ENCODE data around the gene RBBP6. TPM values are rescaled to one million over a fixed set of nuclear protein-coding genes. Genes with fewer than 3 reads are reported as not detected.

RBBP6 gene
- total RNA-seq, 1 donor from 2014 or later, result 38.5 TPM

- intact Hi-C loops (cut with DNase I), result no loop called here
- peaks cover 14% of the 10 kb centered on the region for H3K4me1 ChIP-seq
These were observed 12.5 kb upstream of the RBBP6 start for GRCh38 chr16:24526701-24527495.

GRCh38 chr16:24531166-24531565 lies 8.2 kb upstream of the RBBP6 start:
- Histone ChIP-seq H3K27me3 (no peaks in the 10 kb centered on the region), H3K9me3 (no peaks in the 10 kb centered on the region), H3K27ac (no peak overlapping the region), H3K4me3 (no peak overlapping the region), H3K36me3 (no peaks in the 10 kb centered on the region), H3K4me1 (peaks cover 8% of the 10 kb centered on the region)
- intact Hi-C loops (cut with DNase I), result no loop called here
- TF ChIP-seq CTCF (IDR thresholded peaks at IDR 0.05), result no peak
- no peak for TF ChIP-seq POLR2A (IDR thresholded peaks at IDR 0.05)
- TF ChIP-seq POLR2AphosphoS5 (IDR thresholded peaks at IDR 0.05; ENCODE audit: insufficient read depth in 1 of 2, low read depth in 1 of 2), result no peak
- DNase-seq (ENCODE audit: extremely low spot score in 2 of 2), result no peak

More at GRCh38 chr16:24526701-24527495, 12.5 kb upstream of the RBBP6 start:
- Histone ChIP-seq H3K36me3 (no peaks in the 10 kb centered on the region), H3K27ac (no peak overlapping the region), H3K9me3 (no peaks in the 10 kb centered on the region), H3K27me3 (no peaks in the 10 kb centered on the region), H3K4me3 (no peak overlapping the region)
- no peak for DNase-seq (ENCODE audit: extremely low spot score in 2 of 2)
- TF ChIP-seq POLR2AphosphoS5 (IDR thresholded peaks at IDR 0.05; ENCODE audit: insufficient read depth in 1 of 2, low read depth in 1 of 2) (no peak), POLR2A (IDR thresholded peaks at IDR 0.05) (no peak), CTCF (IDR thresholded peaks at IDR 0.05) (no peak)

- DNase-seq (ENCODE audit: extremely low spot score in 2 of 2), result no peak
These were observed 4.7 kb upstream of the RBBP6 start for GRCh38 chr16:24534620-24535019.

GRCh38 chr16:24535827-24536226 lies 3.5 kb upstream of the RBBP6 start:
- Histone ChIP-seq H3K4me3 (no peak overlapping the region), H3K9me3 (no peaks in the 10 kb centered on the region), H3K27ac (no peak overlapping the region), H3K36me3 (no peaks in the 10 kb centered on the region), H3K4me1 (peaks cover 6% of the 10 kb centered on the region), H3K27me3 (no peaks in the 10 kb centered on the region)
- DNase-seq (ENCODE audit: extremely low spot score in 2 of 2), result no peak
- intact Hi-C loops (cut with DNase I), result no loop called here
- no peak for TF ChIP-seq POLR2AphosphoS5 (IDR thresholded peaks at IDR 0.05; ENCODE audit: insufficient read depth in 1 of 2, low read depth in 1 of 2)
- TF ChIP-seq CTCF (IDR thresholded peaks at IDR 0.05), result no peak
- TF ChIP-seq POLR2A (IDR thresholded peaks at IDR 0.05), result no peak

More at GRCh38 chr16:24534620-24535019, 4.7 kb upstream of the RBBP6 start:
- Histone ChIP-seq H3K9me3 (no peaks in the 10 kb centered on the region), H3K27ac (no peak overlapping the region), H3K27me3 (no peaks in the 10 kb centered on the region), H3K4me1 (peaks cover 6% of the 10 kb centered on the region), H3K4me3 (no peak overlapping the region), H3K36me3 (no peaks in the 10 kb centered on the region)
- TF ChIP-seq CTCF (IDR thresholded peaks at IDR 0.05) (no peak), POLR2A (IDR thresholded peaks at IDR 0.05) (no peak), POLR2AphosphoS5 (IDR thresholded peaks at IDR 0.05; ENCODE audit: insufficient read depth in 1 of 2, low read depth in 1 of 2) (no peak)
- intact Hi-C loops (cut with DNase I), result no loop called here

DNA sequence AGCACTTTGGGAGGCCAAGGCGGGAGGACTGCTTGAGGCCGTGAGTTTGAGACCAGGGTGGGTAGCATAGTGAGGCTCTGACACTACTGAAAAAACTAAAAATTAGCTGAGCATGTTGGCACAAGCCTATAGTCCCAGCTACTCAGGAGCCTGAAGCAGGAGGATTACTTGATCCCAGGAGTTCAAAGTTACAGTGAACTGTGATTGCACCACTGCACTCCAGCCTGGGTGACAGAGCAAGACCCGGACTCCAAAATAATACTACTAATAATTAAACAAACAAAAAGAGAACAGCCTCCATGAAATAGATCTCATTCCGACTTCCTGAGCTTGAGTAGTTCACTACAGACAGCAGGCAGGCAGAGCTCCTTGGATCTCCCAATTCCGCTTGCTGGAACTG lies 2.7 kb upstream of the RBBP6 start:
- Histone ChIP-seq H3K27me3 (no peaks in the 10 kb centered on the region), H3K4me1 (peaks cover 11% of the 10 kb centered on the region), H3K9me3 (no peaks in the 10 kb centered on the region), H3K4me3 (no peak overlapping the region), H3K36me3 (no peaks in the 10 kb centered on the region), H3K27ac (no peak overlapping the region)
- intact Hi-C loops (cut with DNase I), result no loop called here
- no peak for DNase-seq (ENCODE audit: extremely low spot score in 2 of 2)
- TF ChIP-seq POLR2A (IDR thresholded peaks at IDR 0.05) (no peak), CTCF (IDR thresholded peaks at IDR 0.05) (no peak), POLR2AphosphoS5 (IDR thresholded peaks at IDR 0.05; ENCODE audit: insufficient read depth in 1 of 2, low read depth in 1 of 2) (no peak)
